B cell (primary cell): Measurements from ENCODE around the gene GZMM. TPM values are rescaled to one million over a fixed set of nuclear protein-coding genes. Genes with fewer than 3 reads are reported as not detected.

Source experiments
- ATAC-seq: fragments of 200-7000 bp; cut with Tn5 transposase; one replicate; pipeline ENCODE4 v1.10.0; 2021; ENCODE audit warnings: low read depth, mild to moderate bottlenecking, moderate number of reproducible peaks, moderate library complexity
- CTCF ChIA-PET: fragments of 350-600 bp; sonication (Branson Sonifier 250); formaldehyde crosslinking; loops from one replicate; lab custom pipeline; 2021; ENCODE audit warnings: antibody characterized with exemption, inconsistent platforms; lab: Charles Lee
- POLR2A ChIA-PET: fragments of 350-600 bp; sonication (Branson Sonifier 250); formaldehyde crosslinking; loops from one replicate; lab custom pipeline; 2021; ENCODE audit warnings: antibody characterized with exemption; lab: Charles Lee
- DNase-seq: peaks from one replicate; pipeline ENCODE4 v3.0.0; 2013
- H2AFZ ChIP-seq: 2 replicates; pipeline ENCODE4 v1.6.1; 2012; ENCODE audit warnings: mild to moderate bottlenecking, low read depth, low read length; ENCODE audit not compliant: insufficient read depth, poor library complexity, severe bottlenecking
- H3K27ac ChIP-seq, 2 donors: 1 replicate in 1 of 2; 2 replicates in 1 of 2; pipeline ENCODE4 v1.5.1; 2012 to 2013; ENCODE audit warnings: low read length in 2 of 2, mild to moderate bottlenecking in 2 of 2, moderate library complexity in 1 of 2
- H3K27me3 ChIP-seq, 4 experiments: fragments of 200-600 bp in 1 of 4; sonication (generic) in 1 of 4; replicated peaks in 1 of 4; 1 replicate in 2 of 4; 2 replicates in 2 of 4; pipeline versions ENCODE4 v1.6.1 to v1.7.0; 2013 to 2016; ENCODE audit warnings: low read length in 3 of 4, mild to moderate bottlenecking in 2 of 4, mixed read lengths in 1 of 4, moderate library complexity in 1 of 4; ENCODE audit not compliant: insufficient read depth in 4 of 4, control insufficient read depth in 3 of 4; ENCODE audit errors: control extremely low read depth in 1 of 4
- H3K36me3 ChIP-seq, 2 experiments: replicated peaks in 1 of 2; 1 replicate in 1 of 2; 2 replicates in 1 of 2; pipeline versions ENCODE4 v1.6.1 to v1.7.1; 2013; ENCODE audit warnings: low read length in 1 of 2; ENCODE audit not compliant: insufficient read depth in 2 of 2, control insufficient read depth in 1 of 2; ENCODE audit errors: control extremely low read depth in 1 of 2, extremely low read depth in 1 of 2
- H3K4me1 ChIP-seq, 2 donors: fragments of 200-600 bp in 1 of 2; sonication (generic) in 1 of 2; 1 replicate in 1 of 2; 2 replicates in 1 of 2; pipeline versions ENCODE4 v1.5.1 to v1.6.1; 2013 to 2017; ENCODE audit warnings: low read length in 2 of 2; ENCODE audit not compliant: control insufficient read depth in 2 of 2, insufficient read depth in 2 of 2
- H3K4me2 ChIP-seq: replicated peaks from 2 replicates; pipeline ENCODE3; 2012; ENCODE audit warnings: mild to moderate bottlenecking, low read depth, low read length; ENCODE audit not compliant: poor library complexity, severe bottlenecking
- H3K4me3 ChIP-seq, 5 experiments: fragments of 200-600 bp in 1 of 5; sonication (generic) in 1 of 5; 1 replicate in 3 of 5; 2 replicates in 2 of 5; pipeline versions ENCODE4 v1.5.1 to v1.7.0; 2011 to 2016; ENCODE audit warnings: low read length in 4 of 5, mild to moderate bottlenecking in 4 of 5, low read depth in 2 of 5, control low read depth in 1 of 5, moderate library complexity in 1 of 5; ENCODE audit not compliant: insufficient read depth in 1 of 5; ENCODE audit errors: control extremely low read depth in 1 of 5, extremely low read depth in 1 of 5
- H3K79me2 ChIP-seq: fragments of 200-600 bp; sonication (generic); one replicate; pipeline ENCODE4 v1.6.0; 2016; ENCODE audit warnings: low read length; ENCODE audit not compliant: control insufficient read depth, insufficient read depth
- H3K9ac ChIP-seq: fragments of 200-600 bp; sonication (generic); 2 replicates; pipeline ENCODE4 v1.6.1; 2017; ENCODE audit warnings: mild to moderate bottlenecking, low read length, moderate library complexity
- H3K9me3 ChIP-seq, 3 donors: one replicate each; pipeline versions ENCODE4 v1.6.1 to v1.7.1; 2013; ENCODE audit warnings: low read length in 2 of 3; ENCODE audit not compliant: control insufficient read depth in 2 of 3, insufficient read depth in 1 of 3; ENCODE audit errors: control extremely low read depth in 1 of 3
- H4K20me1 ChIP-seq: 2 replicates; pipeline ENCODE4 v1.6.0; 2012; ENCODE audit warnings: mild to moderate bottlenecking, low read length; ENCODE audit not compliant: insufficient read depth, control insufficient read depth, poor library complexity, severe bottlenecking
- H3K27ac Mint-ChIP-seq: one replicate; pipeline ENCODE4 v1.8.0; 2021; ENCODE audit warnings: mixed read lengths
- H3K27me3 Mint-ChIP-seq: one replicate; pipeline ENCODE4 v1.8.0; 2021; ENCODE audit warnings: mixed read lengths
- H3K4me1 Mint-ChIP-seq: one replicate; pipeline ENCODE4 v1.8.0; 2021; ENCODE audit warnings: mixed read lengths
- H3K4me3 Mint-ChIP-seq: one replicate; pipeline ENCODE4 v1.8.0; 2021; ENCODE audit warnings: mixed read lengths
- H3K9me3 Mint-ChIP-seq: one replicate; pipeline ENCODE4 v1.8.0; 2022; ENCODE audit warnings: mixed read lengths; ENCODE audit not compliant: insufficient read depth
- EZH2 ChIP-seq: IDR thresholded peaks from 2 replicates; pipeline ENCODE4 v1.6.1; 2012; ENCODE audit warnings: borderline replicate concordance, low read depth, mild to moderate bottlenecking, moderate library complexity, low read length; ENCODE audit not compliant: insufficient read depth, poor library complexity, severe bottlenecking
- WGBS: methylation state at CpG from one replicate; pipeline ENCODE4 v1.1.5; 2013; ENCODE audit warnings: missing lambda C conversion rate; ENCODE audit not compliant: insufficient coverage; 5-methylcytosine and 5-hydroxymethylcytosine counted together
- intact Hi-C: fragments of 100-400 bp; cut with micrococcal nuclease; formaldehyde crosslinking; loops from one replicate; pipeline ENCODE4 v1.10.0; 2022
- polyA plus RNA-seq: library from polyadenylated mRNA; depleted of rRNA; stranded (reverse); fragments of >200 nt; gene quantifications from 2 replicates; pipeline ENCODE4 v1.2.3, GENCODE V29; 2012
- total RNA-seq, 2 donors: library from RNA; stranded (reverse); fragments of 120-200 nt in 1 of 2; gene quantifications; 1 replicate in 1 of 2; 2 replicates in 1 of 2; pipeline versions ENCODE4 v1.2.3 to v1.2.4, GENCODE V29; 2013 to 2022
- TF ChIP-seq, protein P1 (sequence below): fragments of 200-600 bp; IDR thresholded peaks from one replicate; pipeline ENCODE4 v1.8.0; 2022; ENCODE audit warnings: antibody characterized with exemption, mild to moderate bottlenecking

Gene GZMM
- total and polyA plus RNA-seq, 2 donors (not counting 1 experiment from before 2014, with no cell fraction given): 2.1 TPM; not detected in 1

DNA sequence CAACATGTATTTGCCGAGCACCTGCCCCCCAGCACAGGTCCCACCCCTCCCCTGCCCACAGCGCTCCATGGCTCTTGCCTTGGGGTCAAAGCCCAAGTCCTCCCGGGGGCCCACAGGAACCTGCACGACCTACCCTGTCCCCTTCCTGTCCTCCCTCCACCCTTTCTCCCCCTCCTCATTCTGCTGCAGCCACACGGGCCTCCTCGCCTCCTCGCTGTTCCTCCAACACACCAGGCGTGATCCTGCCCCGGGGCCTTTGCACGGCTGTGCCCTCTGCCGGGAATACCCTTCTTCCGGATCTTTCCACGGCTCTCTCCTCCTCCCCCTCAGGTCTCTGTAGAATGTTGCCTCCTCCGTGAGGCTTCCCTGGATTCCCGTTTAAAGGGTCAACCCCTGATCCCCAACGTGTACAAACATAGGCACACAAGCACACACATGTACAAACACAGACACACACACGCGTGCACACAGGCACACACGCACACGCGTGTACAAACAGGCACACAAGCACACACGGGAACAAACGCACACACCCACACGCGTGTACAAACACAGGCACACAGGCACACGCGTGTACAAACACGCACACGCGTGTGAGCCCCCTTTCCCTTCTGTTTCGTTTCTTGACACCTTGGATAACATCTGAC is 44.8 kb upstream of the GZMM start:
- H3K27me3 ChIP-seq: peaks cover 0 to 45% (median 14%) of the 10 kb centered on the region in 4 experiments
- H3K4me1 ChIP-seq: peaks cover 16 to 22% of the 10 kb centered on the region in 2 donors
- 75% methylated on average over 31 of the region's 31 CpGs for WGBS
- no peak overlapping the region for H3K27ac ChIP-seq
- ATAC-seq: no peak
- no peak overlapping the region for H3K4me2 ChIP-seq
- TF ChIP-seq, protein P1, sequence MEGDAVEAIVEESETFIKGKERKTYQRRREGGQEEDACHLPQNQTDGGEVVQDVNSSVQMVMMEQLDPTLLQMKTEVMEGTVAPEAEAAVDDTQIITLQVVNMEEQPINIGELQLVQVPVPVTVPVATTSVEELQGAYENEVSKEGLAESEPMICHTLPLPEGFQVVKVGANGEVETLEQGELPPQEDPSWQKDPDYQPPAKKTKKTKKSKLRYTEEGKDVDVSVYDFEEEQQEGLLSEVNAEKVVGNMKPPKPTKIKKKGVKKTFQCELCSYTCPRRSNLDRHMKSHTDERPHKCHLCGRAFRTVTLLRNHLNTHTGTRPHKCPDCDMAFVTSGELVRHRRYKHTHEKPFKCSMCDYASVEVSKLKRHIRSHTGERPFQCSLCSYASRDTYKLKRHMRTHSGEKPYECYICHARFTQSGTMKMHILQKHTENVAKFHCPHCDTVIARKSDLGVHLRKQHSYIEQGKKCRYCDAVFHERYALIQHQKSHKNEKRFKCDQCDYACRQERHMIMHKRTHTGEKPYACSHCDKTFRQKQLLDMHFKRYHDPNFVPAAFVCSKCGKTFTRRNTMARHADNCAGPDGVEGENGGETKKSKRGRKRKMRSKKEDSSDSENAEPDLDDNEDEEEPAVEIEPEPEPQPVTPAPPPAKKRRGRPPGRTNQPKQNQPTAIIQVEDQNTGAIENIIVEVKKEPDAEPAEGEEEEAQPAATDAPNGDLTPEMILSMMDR: no peak
- no peak for TF ChIP-seq EZH2
- no peak for DNase-seq
- Mint-ChIP-seq H3K27me3 (peaks cover 12% of the 10 kb centered on the region), H3K27ac (no peak overlapping the region), H3K9me3 (peaks cover 2% of the 10 kb centered on the region), H3K4me1 (peaks cover 10% of the 10 kb centered on the region), H3K4me3 (peak overlapping the region; percentile 11)
- H3K79me2 ChIP-seq: no peaks in the 10 kb centered on the region
- intact Hi-C loops: no loop called here
- no peak overlapping the region for H3K9ac ChIP-seq
- H3K9me3 ChIP-seq: peaks cover 0 to 35% (median 0%) of the 10 kb centered on the region in 3 donors
- ChIA-PET POLR2A (no interaction called here), CTCF (interaction anchor here (1.6 kb wide), 1 partner anchor 12 kb away, joined by 5 read pairs; no protein-coding TSS in a partner anchor)
- no peaks in the 10 kb centered on the region for H4K20me1 ChIP-seq
- H2AFZ ChIP-seq: no peak overlapping the region
- H3K36me3 ChIP-seq: no peaks in the 10 kb centered on the region
- H3K4me3 ChIP-seq: no peak overlapping the region

DNA sequence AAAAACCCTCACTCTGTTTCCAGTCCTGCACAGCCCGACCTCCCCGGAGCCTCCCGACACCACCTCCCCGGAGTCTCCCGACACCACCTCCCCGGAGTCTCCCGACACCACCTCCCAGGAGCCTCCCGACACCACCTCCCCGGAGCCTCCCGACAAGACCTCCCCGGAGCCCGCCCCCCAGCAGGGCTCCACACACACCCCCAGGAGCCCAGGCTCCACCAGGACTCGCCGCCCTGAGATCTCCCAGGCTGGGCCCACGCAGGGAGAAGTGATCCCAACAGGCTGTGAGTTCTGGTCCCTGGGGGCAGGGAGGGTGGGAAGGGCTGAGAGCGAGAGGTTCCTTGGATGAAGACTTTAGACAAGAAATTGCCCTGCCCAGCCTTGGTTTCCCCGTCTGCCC is 42.2 kb upstream of the GZMM start:
- H3K27me3 ChIP-seq: peaks cover 0 to 22% (median 6%) of the 10 kb centered on the region in 4 experiments
- H4K20me1 ChIP-seq: no peaks in the 10 kb centered on the region
- no peak overlapping the region for H3K4me3 Mint-ChIP-seq
- peaks cover 12% of the 10 kb centered on the region for H3K4me1 Mint-ChIP-seq
- H3K79me2 ChIP-seq: no peaks in the 10 kb centered on the region
- no peak overlapping the region for H3K9ac ChIP-seq
- no peak overlapping the region for H3K4me2 ChIP-seq
- H3K9me3 ChIP-seq: peaks cover 0 to 25% (median 0%) of the 10 kb centered on the region in 3 donors
- TF ChIP-seq, protein P1: no peak
- TF ChIP-seq EZH2: no peak
- H2AFZ ChIP-seq: no peak overlapping the region
- WGBS: 81% methylated on average over 14 of the region's 17 CpGs
- H3K4me1 ChIP-seq: peaks cover 15 to 20% of the 10 kb centered on the region in 2 donors
- no peak overlapping the region for H3K27ac Mint-ChIP-seq
- peaks cover 2% of the 10 kb centered on the region for H3K9me3 Mint-ChIP-seq
- DNase-seq (no peak), ATAC-seq (no peak)
- intact Hi-C loops: loop anchor here (10.0 kb wide), 1 partner anchor 157 kb away; the partner anchor contains the start of gene MIER2
- ChIA-PET CTCF (no interaction called here), POLR2A (no interaction called here)
- H3K27me3 Mint-ChIP-seq: peaks cover 12% of the 10 kb centered on the region
- no peaks in the 10 kb centered on the region for H3K36me3 ChIP-seq
- H3K27ac ChIP-seq: no peak overlapping the region
- no peak overlapping the region for H3K4me3 ChIP-seq
